ENCODE results near the gene COL24A1.
"Not testable (repeated sequence)": the region's sequence is repeated elsewhere in the genome, so short reads cannot be mapped to it uniquely, and the experiment has no call there.

COL24A1 gene

DNA sequence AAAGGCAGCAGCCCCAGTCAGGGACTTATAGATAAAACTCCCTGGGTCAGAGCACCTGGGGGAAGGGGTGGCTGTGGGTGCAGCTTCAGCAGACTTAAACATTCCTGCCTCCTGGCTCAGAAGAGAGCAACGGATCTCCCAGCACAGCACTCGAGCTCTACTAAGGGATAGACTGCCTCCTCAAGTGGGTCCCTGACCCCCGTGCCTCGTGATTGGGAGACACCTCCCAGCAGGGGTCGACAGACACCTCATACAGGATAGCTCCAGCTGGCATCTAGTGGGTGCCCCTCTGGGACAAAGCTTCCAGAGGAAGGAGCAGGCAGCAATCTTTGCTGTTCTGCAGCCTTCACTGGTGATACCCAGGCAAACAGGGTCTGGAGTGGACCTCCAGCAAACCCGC is 84.1 kb downstream of the COL24A1 start:
- not testable (repeated sequence) for DNase-seq (ENCODE audit: low read depth)

DNA sequence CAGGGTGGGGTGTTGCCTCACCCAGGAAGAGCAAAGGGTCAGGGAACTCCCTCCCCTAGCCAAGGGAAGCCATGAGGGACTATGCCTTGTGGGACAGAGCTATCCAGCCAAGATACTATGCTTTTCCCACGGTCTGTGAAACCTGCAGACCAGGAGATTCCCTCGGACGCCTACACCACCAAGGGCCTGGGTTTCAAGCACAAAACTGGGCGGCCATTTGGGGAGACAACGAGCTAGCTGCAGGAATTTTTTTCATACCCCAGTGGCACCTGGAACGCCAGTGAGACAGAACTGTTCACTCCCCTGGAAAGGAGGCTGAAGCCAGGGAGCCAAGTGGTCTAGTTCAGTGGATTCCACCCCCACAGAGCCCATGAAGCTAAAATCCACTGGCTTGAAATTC is 84.7 kb downstream of the COL24A1 start:
- DNase-seq (ENCODE audit: low read depth), result not testable (repeated sequence)

DNA sequence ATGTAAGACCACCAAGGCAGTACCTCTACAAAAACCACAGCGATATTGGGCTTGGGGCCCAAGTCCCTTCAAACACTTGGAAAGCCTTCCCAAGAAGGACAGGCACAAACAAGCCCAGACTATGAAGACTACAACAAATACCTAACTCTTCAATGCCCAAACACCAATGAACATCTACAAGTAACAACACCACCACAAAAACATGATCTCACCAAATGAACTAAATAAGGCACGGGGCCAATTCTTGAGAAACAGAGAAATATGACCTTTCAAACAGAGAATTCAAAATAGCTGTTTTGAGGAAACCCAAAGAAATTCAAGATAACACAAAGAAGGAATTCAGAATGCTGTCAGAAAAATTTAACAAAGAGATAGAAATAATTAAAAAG is 86.8 kb downstream of the COL24A1 start:
- DNase-seq (ENCODE audit: low read depth), result no peak

GRCh38 chr1:86068841-86069756 is 87.5 kb downstream of the COL24A1 start:
- DNase-seq (ENCODE audit: low read depth), result no peak

GRCh38 chr1:86068271-86068721 is 88.3 kb downstream of the COL24A1 start:
- DNase-seq (ENCODE audit: low read depth), result no peak

- no peak for DNase-seq (ENCODE audit: low read depth)
Measured at GRCh38 chr1:86067626-86068025, 88.9 kb downstream of the COL24A1 start.

- no peak for DNase-seq (ENCODE audit: low read depth)
Measured at GRCh38 chr1:86064899-86065298, 91.7 kb downstream of the COL24A1 start.

DNA sequence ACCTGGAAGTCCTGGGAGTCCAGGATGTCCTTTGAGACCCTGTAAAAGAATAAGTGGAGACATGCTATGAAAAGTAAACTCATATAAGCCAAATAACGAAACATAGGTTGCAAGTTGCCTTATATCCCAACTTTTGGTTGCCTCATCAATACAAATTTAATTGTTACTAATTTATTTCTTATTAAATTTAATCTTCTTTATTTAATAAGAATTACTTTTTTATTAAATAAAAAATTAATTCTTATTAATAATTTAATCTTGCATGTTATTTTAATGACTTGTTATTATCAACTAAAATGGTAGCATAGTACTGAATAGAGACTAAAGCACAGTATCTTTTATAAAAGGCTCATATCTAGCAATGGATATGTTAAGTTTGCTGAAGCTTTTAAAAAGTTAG is 92.9 kb downstream of the COL24A1 start:
- DNase-seq (ENCODE audit: low read depth), result no peak

- DNase-seq (ENCODE audit: low read depth), result no peak
Measured at GRCh38 chr1:86062453-86062852, 94.1 kb downstream of the COL24A1 start.

- no peak for DNase-seq (ENCODE audit: low read depth)
Measured at GRCh38 chr1:86061551-86061990, 95.0 kb downstream of the COL24A1 start.

- no peak for DNase-seq (ENCODE audit: low read depth)
Measured at GRCh38 chr1:86054396-86054795, 102.2 kb downstream of the COL24A1 start.

DNA sequence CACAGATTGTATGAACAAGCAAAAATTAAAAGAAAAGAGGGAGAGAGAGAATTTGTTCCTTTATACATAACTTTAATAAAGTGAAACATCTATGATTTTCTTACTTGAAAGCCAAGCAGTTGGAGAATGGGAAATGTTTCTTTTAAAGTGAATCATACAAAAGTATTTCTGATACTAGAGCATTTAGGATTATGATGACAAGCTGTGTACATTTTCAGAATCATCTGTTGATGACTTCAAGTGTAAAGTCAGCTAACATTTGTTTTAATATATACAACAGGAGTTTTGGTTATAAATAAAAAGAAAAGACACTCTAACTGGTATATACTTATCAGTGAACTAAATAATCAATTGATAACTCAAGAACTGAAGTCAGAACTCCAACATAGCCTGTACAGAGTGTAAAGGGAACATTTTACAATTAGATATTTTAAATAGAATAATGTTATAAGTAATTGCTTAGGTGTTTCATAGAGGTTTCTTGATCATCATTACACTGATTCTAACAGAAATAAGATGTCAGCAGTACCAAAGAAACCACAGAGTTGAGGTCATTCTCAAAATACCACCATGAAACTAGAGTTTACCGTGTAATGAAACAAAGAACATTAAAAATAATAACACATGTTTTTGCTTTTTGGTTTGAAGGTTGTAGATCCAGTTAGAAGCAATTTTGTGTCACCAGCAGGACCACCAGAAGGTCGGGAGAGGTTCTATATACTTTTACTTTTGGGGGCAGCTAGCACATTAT is 103.4 kb downstream of the COL24A1 start:
- no peak for DNase-seq (ENCODE audit: low read depth)

DNA sequence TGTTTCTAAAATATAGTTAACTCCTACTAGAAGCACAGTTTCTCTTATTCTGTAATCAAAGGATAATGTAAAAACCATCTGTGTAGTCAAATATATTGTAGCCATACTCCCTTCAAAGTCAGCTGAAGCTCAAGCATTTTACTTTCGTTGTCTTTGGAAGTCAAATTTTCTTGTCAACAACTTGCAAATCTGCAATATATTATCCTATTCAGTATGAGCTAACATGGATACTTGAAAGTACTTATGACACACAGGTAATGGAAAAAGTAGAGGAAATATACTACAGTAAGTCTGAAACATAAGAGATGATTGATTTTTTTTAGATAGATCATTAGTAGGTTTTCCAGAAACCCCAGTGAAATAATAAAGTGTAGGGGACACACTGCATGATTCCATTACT is 121.5 kb downstream of the COL24A1 start:
- no peak for DNase-seq (ENCODE audit: low read depth)

GRCh38 chr1:86030180-86030579 is 126.4 kb downstream of the COL24A1 start:
- DNase-seq (ENCODE audit: low read depth), result no peak

- DNase-seq (ENCODE audit: low read depth), result no peak
Measured at GRCh38 chr1:86018283-86018923, 138.2 kb downstream of the COL24A1 start.

DNA sequence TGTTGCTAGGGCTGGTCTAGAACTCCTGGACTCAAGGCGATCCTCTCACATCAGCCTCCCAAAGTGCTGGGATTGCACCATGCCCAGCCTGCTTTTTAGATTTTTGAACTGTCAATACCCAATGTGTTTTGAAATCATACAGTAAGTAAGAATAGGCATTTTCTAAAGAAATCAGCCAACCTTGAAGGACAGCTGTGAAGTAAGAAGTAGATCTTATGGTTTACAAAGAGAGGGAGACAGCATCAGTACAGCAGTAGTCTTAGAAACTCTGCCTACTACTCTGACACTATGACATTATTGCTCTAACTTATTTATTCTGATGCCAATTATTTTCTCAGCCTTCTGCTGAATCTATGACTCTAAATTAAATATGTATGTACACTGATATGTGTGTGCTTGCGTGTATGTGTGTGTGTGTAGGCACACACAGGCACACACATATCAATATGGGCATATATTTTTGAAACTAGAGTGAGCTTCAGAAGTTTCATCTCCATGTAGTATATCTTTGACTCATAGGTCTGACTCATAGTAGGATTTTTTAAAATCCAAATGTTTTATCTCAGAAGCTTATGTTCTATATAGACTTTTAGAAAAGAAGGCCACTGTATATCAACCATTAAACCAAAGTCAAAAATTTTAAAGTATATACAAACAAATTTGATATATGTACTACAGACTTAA is 140.4 kb downstream of the COL24A1 start:
- DNase-seq (ENCODE audit: low read depth), result no peak

DNA sequence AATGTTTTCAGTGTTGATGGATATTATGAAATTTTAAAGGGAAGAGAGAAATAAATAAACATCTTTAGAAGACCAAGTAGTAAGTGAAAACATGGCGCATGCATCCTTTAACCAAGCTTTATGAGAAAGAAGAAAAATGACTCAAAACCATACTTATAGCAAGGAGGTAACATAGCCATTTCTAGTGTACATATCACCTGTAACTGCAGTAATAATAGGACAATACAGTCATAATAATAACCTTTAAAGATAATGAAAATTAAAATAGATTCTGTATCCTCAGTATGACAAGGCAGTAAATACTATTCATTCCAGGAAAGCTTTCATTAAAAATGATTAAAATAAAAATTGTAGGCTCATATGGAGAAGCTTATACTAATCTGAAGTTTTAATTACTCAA is 141.2 kb downstream of the COL24A1 start:
- no peak for DNase-seq (ENCODE audit: low read depth)

- DNase-seq (ENCODE audit: low read depth), result no peak
Measured at GRCh38 chr1:86000601-86001000, 156.0 kb downstream of the COL24A1 start.

GRCh38 chr1:85998105-85998855 is 158.3 kb downstream of the COL24A1 start:
- no peak for DNase-seq (ENCODE audit: low read depth)

GRCh38 chr1:85992791-85993190 is 163.8 kb downstream of the COL24A1 start:
- no peak for DNase-seq (ENCODE audit: low read depth)

DNA sequence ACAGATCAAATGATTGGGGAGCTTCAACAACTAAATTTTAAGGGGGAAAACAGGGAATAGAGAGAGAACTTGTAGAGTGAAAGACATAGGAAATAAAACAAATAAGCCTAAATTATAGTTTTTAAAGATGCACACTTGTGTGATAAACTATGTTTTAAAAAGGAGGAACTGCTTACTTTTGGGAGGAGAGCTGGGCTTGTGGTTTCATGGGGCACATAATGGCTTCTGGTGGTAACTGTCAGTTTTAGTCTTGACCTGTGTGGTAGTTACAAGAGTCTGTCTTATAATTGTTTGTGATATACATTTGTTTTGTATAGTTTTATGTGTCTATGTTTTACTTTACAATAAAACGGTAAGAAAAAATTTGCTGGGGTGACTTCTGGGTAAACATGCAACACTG is 165.3 kb downstream of the COL24A1 start:
- no peak for DNase-seq (ENCODE audit: low read depth)
